Activated CD4-positive, CD25-positive, alpha-beta regulatory T cell treated with anti-CD3 and anti-CD28 coated beads, Interleukin-2, amount 50 U/mL, for 72 hours (primary cell): Measurements from ENCODE around the gene CRELD2.

Experiments used
- DNase-seq: peaks from one replicate; pipeline ENCODE4 v3.0.0; 2021

Gene CRELD2

GRCh38 chr22:49887702-49888101, 30.7 kb upstream of the CRELD2 start:
- no peak for DNase-seq

- no peak for DNase-seq
Observed at GRCh38 chr22:49889071-49889470, 29.4 kb upstream of the CRELD2 start.

DNA sequence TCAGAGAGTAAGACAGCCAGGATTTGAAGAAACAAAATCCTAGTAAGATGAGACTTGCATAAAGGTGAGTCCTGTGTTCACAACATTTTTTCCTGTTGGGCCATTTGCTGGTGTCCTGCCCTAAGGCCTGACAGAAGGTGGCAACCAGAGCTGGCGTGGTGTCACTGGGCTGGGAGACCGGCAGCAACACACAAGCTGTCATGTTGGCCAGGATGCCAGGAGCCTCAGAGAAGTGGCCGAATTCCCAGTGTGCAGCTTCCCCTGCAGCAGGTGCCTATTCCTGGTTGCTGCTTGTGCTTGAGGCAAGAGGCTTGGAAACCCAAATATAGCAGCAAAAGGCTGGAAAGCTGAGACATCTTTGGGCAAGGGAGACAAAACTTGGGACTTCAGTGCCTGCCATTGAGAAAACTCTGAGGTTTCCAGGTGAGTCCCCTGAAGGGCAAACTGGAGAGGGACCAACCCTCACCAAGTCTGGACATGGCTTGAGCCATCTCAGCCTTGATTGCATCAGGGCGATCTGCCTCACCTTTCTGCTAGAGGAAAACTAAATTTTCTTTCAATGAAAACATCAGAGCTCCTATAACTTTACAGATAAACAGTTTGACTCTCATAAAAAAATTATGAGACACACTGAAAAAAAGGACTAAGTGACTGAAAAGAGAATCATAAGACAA, 26.1 kb upstream of the CRELD2 start:
- DNase-seq, result no peak

DNA sequence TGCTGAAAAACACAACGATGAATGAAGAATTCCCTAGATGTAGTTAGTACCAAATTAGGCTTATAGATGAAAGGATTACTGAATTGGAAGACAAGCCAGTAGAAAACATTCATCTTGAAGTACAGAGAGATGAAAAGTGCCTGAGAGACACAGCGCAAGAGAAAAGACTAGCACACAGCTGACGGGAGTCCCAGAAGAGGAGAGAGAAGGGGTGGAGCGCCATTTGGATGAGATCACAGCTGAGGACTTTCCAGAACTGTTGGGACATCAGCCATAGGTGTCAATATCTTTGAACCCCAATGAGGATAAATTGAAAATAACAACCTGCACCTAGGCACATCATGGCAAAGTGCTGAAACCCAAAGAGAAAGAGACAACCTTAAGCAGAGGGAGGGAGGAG, 25.4 kb upstream of the CRELD2 start:
- DNase-seq, result no peak

GRCh38 chr22:49894322-49895054, 23.9 kb upstream of the CRELD2 start:
- DNase-seq, result no peak

DNA sequence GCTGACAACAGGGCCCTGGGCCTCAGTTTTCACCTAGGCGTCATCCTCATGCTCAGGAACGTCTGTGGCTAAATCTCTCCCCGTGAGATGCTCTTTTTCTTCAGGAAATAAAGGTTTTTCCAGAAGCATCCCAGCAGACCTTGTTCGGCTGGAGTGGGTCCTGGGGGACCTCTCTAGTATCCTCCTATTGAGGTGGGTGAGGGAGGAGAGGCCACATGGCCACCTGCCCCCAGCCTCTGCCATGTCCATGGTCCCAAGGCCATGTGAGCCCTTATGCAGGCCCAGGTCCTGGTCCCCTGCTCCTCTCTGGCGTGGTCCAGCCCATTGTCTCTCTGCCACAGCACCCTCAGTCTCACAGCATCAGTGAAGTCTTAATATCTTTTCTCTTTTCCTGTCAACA, 22.2 kb upstream of the CRELD2 start:
- no peak for DNase-seq

GRCh38 chr22:49897015-49897684, 21.3 kb upstream of the CRELD2 start:
- DNase-seq, result no peak

- no peak for DNase-seq
Observed at GRCh38 chr22:49899530-49899929, 18.9 kb upstream of the CRELD2 start.

DNA sequence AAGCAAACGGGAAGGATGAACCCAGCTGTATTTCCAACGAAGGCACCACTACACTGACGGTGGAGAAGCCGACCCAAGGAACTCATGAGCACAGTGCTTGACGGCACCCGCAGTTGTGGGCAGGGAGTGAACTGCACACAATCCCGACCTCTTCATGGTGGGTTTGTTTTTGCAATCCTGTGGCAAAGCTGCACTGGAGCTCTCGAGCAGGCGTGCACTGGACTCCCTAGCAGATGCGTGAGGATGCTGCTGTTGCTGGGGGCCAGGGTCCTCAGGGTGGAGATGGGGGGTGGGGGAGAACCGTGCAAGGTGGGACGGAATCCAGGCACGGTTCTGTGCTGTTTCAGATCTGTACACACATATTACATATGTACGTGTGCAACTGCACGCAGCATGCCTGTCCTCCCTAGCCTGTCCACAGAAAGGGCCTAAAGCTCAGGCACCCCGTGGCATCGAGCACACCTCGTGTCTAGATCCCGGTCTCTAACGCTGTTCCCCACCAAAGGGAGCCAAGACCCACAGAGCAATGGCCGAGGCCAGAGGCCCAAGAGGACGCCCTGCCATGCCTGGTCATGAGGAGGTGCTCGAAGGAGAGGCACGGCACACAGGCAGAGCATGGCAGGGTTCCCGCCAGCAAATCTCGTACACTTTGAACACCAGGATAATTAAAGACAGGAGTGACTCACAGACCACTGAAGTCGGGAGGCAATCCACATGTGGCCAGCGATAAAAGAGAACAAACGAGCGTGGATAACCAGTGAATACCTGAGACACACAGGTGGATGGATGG, 17.8 kb upstream of the CRELD2 start:
- no peak for DNase-seq

- DNase-seq, result no peak
Observed at GRCh38 chr22:49901457-49901856, 17.0 kb upstream of the CRELD2 start.

DNA sequence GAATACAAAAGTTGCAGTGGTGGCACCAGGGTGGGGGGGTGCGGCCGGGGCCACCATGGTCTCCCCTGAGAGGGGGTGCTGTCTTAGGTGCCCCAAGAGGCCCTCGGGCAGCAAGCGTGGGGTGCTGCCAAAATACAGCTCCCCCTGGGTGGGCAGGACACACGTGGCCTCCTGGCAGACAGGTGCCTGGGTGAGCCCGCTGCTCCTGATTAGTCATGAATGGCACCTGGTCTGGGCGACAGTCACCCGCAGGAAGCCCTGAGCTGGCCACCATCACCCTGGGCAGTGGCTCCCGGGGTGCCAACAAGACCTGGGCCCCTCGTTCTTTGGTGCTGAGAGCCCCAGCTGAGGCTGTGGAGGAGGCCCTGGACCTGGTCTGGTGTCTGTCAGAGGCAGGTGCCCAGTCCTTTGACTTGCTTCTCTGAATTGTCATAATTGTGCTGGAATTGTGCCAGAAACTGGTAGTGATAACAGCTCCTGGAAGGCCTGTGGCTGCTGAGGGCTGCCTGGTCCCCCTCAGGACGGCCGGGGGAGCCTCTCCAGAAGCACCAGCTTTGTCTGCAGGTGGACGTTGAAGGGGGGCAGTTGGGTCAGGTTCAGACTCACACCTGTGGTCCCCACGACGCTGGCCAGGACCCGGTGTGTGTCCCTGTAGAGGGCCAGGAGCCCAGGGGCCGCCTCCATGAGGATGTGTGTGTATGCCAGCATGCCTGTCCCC, 15.0 kb upstream of the CRELD2 start:
- DNase-seq, result no peak

DNA sequence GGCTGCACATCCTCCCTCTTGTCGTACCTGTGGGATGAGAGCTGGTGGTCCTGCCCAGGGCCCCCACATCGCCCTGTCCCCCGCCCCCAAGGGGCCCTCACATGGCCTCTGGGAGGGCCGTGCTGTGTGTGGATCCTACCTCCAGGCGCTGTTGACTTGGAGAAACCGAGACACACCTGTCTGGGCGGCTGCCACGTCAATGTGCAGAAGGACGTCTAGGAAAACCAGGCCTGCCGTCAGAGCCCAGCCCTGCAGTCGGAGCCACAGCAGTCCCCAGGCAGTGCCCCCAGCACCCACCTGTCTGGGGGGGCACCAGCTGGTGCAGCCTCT, 14.4 kb upstream of the CRELD2 start:
- no peak for DNase-seq

DNA sequence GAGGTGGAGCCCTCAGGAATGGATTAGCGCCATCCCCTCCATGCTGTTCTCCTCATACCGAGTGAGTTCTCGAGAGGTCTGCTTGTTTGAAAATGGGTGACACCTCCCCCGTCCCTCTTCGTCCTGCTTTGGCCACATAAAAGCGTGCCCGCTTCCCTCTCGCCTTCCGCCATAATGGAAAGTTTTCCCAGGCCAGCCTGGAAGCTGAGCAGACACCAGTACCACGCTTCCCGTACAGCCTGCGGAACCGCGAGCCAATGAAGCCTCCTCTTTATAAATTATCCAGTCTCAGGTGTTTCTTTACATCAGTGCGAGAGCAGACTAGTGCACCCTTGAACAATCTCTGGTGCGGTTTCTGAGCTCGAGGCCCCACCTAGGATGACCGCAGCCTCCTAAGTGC, 13.0 kb upstream of the CRELD2 start:
- DNase-seq, result no peak

DNA sequence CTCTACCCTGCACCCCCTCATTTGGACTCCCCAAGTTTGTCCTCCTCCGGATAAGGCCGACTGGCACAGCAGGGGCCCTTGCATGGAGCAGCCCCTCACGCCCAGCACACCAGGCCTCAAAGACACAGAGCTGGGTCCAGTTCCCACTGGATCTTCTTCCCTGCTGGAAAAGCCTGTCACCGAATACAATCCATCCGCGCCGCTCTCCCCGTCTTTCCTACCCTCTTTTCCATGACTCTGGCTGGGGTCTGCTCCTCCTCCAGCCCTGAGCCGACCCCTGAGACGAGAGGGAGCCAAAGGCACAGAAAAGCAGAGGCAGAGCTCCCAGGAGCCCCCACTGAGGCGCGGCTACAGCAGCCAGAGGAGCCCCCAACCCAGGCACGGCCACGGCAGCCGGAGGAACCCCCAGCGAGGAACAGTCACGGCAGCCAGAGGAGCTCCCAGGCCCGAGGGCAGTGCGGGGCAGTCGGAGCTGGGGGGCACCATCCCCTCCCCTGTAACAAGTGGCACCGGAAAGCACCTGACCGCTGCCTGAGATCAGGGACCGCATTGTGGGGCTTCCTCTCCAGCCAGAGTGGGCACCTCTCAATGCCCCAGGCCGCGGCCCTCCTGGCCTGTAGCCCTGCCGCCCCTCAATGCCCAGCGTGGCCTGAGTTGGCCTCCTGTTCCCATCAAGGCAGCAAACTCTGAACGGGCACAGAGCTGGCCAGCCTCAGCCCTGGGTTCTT, 12.2 kb upstream of the CRELD2 start:
- DNase-seq, result no peak

DNA sequence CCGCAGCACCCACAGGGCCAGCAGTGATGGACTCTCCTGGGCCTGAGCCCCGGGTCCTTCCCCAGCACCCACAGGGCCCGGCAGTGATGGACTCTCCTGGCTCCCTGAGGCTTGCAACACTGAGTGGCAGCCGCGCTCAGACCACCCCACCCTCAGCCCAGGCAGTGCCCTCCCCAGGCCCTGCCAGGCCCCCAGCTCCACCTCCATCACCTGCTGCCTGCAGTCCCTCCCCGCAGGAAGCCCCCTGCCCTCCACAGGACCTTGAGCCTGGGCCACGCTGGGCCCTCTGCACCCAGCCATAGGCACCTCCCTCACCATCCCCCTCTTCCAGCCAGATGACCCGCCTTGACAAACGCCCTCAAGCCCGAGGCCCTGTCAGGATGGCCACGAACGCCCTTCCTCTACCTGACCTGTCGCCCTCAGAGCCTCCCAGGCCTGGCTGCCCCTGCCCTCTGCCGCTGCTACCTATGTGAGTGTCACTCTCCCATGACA, 11.6 kb upstream of the CRELD2 start:
- DNase-seq, result no peak

- DNase-seq, result no peak
Observed at GRCh38 chr22:49907807-49908206, 10.6 kb upstream of the CRELD2 start.

GRCh38 chr22:49909476-49910205, 8.8 kb upstream of the CRELD2 start:
- DNase-seq, result no peak

GRCh38 chr22:49910229-49911155, 7.9 kb upstream of the CRELD2 start:
- DNase-seq, result no peak

GRCh38 chr22:49911881-49912625, 6.4 kb upstream of the CRELD2 start:
- no peak for DNase-seq
